HG02973 (cell line): ENCODE data around the gene FMN1.

Source experiments
- ATAC-seq: cut with Tn5 transposase; IDR thresholded peaks from one replicate; pipeline ENCODE4 v1.9.1; 2021; ENCODE audit warnings: moderate library complexity; ENCODE audit not compliant: unreplicated experiment

The FMN1 gene

DNA sequence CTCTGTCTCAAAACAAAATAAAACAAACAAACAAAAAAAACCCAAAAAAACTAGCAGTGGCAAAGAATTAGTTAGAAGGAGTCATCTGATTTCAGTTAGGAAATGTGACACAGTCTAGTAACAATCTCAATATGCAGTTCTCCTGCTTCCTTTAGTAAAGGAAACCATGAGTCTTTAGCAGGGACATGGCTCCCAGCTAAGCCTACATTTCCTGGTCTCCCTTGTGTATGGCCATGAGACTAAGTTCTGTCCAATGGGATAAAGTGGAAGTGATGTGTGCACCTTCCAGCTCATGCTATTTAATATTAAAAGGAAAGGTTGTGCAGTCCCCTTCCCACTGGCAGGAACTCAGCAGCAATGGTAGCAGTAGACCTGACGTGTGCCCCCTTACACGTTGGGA, 402.1 kb downstream of the FMN1 start:
- no peak for ATAC-seq

DNA sequence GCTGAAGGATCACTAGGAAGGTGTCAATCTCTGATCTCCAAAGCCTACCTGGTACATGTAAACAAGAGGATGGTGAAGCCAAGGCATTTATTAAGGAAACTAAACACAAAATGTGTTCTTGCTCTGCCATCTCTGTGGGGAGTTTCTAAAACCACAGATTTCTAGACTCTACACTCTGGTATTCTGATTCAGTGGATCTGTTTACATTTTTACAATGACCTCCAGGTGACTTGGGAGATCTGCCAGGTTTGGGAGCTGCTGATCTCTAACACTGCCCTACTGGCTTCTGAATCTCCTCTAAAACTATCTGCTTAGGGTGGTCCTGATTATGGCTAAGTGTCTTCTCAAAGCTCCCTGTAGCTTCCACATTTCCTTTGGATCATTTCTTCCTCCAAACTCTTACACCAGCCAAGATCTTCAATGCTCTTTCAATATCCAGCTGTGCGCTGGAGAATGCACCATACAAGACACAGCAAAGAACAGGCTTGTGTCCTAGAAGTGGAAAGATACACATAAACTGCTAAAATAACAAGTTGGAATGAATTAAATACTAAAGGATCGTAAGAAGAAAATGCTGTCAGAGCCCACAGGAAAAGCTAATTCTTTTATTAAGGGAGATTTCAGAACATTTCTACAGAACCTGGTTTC, 404.0 kb downstream of the FMN1 start:
- ATAC-seq: no peak

- ATAC-seq: no peak
Observed at GRCh38 chr15:32787949-32788348, 406.6 kb downstream of the FMN1 start.

DNA sequence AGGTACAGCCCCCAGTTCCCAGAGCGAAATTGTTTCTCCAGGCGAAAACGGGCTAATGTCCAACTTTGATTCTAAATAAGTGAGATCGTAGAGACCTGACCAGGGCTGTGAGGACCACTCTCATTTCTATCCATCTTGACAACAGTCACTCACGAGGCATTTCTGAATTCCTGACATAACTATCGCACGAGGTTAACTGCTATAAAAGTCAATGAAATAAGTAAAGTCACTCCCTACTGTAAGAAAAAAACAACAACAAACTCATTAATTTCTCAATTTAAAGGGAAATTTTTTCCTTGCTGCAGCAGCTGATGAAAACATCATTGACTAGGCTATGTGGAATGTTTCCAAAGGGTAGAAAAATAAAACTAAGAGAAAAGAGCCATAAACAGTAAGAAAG, 407.6 kb downstream of the FMN1 start:
- ATAC-seq: no peak

DNA sequence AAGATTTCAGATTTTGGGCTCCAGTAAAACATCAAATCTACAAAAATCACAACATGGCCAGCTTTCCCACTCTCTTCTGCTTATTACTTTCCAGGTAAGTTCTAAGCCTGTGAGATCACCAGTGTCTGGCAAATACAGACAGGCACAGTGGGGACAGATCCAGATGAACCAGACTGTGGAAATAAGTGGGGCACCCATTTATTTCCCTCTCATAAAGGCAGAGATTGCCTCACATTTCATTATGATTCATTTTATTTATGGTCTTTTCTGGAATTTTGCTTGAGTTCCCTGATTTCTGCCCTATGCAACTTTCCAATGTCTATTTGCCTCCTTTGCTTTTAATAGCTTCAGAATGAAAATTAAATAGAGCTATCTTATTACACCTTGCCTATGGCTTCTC, 409.9 kb downstream of the FMN1 start:
- no peak for ATAC-seq

DNA sequence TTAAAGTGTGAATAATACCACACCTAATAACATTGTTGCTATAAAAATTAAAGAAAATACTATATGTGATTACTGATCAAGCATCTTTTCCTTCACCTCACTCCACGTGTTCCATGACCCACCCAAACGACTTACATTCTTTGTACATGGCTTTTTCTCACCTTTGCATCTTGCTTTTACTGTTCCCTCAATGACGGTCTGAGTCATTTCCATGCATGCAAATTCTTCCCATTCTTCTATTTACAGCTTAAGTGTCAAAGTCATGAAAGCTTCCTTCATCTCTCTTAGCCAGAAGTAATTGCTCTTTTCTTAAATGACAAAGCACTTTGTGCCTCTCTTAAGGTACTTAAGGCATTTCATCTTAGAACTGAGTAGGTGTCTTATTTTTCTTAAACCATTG, 412.7 kb downstream of the FMN1 start:
- ATAC-seq: no peak

- ATAC-seq: no peak
Observed at GRCh38 chr15:32778391-32779176, 415.9 kb downstream of the FMN1 start.

DNA sequence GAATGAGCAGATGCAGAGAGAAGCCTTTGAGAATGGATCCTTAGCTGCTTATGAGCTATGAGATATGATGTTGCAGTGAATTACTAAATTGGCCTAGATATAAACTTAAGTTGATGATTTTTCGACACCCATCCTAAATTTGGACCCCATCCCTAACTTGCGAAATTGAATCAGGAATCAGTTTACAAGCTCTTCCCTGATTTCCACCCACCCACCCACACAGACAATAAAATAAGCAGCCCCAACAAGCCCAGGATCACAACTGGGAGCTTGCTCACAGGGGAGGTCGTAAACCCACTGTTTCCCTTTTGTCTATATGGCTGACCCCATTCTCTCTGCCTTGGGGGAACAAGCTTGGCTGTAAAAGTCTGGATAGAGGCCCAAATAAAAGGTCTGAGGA, 419.4 kb downstream of the FMN1 start:
- ATAC-seq: no peak

DNA sequence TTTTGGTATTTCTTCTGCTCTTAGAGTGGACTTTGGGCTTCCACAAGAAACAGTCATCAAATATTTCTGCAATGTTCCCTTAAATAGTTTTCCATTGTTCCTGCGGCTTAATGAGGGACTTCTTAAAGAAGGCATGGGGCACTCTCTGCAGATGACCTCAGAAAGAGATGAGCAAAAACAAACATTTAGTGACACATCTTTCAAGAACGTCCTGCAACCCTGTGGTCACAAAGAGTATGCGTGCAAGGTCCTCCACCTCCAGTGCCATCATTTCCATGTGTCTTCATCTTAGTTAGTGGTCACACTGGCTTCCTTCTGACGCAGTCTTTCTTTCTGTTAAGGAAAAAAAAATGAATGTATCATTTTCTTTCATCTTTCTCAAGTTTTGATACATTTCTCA, 420.5 kb downstream of the FMN1 start:
- no peak for ATAC-seq

DNA sequence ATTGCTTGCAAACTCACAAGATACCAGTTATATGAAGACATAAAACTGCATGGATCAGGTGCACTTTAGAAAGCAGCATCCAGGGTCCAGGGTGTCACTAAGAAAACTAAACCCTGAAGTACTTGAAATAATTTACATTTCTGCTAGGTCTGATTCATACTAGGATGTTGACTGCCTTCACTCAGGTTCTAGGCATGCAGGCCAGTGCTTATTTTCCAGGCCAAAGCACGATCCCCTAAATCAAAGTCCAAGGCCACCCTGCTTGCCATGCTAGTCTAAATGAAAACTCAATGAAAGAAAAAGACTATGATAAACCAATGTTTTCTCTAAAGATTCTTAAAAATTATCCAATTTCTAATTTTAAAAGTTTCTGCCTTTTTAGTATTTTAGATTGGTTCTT, 427.3 kb downstream of the FMN1 start:
- no peak for ATAC-seq

DNA sequence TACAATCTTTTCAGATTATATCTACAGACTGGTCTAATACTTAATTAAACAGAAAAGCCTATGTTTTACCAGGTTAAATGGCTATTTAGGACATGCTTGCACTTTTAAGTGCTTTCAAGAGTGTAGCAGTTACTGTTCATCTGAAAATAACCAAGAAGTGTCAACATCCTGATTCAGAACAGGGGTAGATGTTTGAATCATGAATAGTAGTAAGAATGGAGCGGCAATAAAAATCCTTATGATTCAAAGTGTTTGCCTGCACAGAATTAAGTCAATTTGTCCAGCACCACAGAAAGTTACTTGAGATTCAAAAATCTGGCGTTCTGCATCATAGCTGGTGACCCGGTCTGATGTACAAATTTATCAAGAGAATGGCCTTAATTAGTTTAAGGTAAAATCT, 428.4 kb downstream of the FMN1 start:
- no peak for ATAC-seq

GRCh38 chr15:32765236-32765635, 429.3 kb downstream of the FMN1 start:
- ATAC-seq: no peak

GRCh38 chr15:32763295-32763694, 431.2 kb downstream of the FMN1 start:
- no peak for ATAC-seq

GRCh38 chr15:32757426-32757825, 437.1 kb downstream of the FMN1 start:
- ATAC-seq: no peak

DNA sequence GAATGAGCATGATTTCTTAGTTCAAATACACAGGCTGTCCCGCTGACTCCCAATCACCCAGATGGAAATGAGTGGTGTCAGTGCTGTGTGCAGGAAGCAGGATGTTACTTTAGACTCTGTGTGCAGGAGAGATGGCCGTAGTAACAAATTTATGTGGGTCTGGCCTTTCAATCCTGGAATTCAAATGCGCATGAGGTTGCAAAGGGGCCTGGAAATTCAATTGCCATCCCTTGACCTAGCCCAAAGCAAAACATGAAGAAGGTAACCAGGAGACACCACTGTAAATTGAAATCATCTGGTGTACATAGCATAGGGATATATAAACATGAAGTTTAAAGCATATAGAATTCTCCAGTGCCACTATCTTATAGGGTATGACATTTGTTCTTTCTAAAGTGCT, 443.5 kb downstream of the FMN1 start:
- no peak for ATAC-seq

DNA sequence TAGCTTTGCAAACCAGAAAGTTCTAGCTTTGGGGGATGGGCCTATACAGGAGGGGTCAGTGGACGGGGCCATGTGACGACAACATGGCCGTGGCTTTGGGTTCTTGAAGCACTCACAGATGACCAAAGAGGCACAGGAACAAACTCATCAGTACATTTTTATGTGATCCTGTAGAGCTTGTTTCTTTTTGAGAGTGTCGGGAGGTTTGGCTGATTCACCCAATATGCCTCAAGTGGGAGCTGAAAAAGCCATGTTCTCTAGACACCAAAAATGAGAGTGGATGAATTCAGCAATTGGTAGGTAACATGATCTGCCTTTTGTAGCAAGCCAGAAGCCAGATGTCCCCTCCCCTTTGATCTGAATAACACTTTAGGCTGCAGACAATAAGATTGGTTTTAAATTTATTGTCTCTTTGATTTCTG, 446.6 kb downstream of the FMN1 start:
- no peak for ATAC-seq

- no peak for ATAC-seq
Observed at GRCh38 chr15:32746116-32746857, 448.2 kb downstream of the FMN1 start.

DNA sequence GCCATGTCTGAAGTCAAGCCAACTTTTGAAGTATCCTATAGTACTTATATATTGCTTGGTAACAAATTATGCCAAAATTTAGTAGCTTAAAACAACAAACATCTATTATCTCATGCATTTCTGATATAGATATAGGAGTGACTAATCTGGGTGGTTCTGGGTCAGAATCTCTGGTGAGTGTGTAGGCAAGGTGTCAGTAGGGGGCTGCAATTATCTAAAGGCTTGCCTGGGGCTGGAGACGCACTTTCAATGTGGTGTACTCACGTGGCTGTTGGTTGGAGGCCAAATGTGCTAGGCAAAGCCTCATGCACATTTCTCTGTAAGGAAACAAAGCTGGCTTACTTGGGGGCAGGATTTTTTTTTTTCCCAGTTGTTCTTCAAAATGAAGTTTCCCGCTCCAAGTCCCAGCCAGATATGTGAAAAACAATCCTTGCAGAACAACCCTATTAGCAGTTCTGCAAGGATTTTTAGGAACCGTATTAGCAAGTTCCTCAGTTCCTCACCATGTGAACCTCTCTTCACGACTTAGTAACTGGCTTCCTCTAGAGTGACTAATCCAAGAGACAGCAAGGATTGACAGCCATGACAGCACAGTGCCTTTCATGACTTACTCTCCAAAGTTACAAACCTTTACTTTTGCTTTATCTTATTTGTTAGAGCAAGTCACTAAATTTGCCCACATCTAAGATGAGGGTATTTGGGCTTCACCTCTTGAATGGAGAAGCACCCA, 450.9 kb downstream of the FMN1 start:
- ATAC-seq: no peak

- no peak for ATAC-seq
Observed at GRCh38 chr15:32739522-32740063, 454.9 kb downstream of the FMN1 start.

- no peak for ATAC-seq
Observed at GRCh38 chr15:32738666-32739065, 455.8 kb downstream of the FMN1 start.

- ATAC-seq: no peak
Observed at GRCh38 chr15:32737304-32737703, 457.2 kb downstream of the FMN1 start.
